Brain pericyte (primary cell): ENCODE results near the gene PPIP5K1.
"Not testable (repeated sequence)": the region's sequence is repeated elsewhere in the genome, so short reads cannot be mapped to it uniquely, and the experiment has no call there.

Source experiments
- DNase-seq: peaks from one replicate; pipeline ENCODE4 v3.0.0-alpha.2; 2012; ENCODE audit warnings: low read depth, low spot score

PPIP5K1 gene

GRCh38 chr15:43545426-43545825 lies 44.6 kb downstream of the PPIP5K1 start:
- no peak for DNase-seq

DNA sequence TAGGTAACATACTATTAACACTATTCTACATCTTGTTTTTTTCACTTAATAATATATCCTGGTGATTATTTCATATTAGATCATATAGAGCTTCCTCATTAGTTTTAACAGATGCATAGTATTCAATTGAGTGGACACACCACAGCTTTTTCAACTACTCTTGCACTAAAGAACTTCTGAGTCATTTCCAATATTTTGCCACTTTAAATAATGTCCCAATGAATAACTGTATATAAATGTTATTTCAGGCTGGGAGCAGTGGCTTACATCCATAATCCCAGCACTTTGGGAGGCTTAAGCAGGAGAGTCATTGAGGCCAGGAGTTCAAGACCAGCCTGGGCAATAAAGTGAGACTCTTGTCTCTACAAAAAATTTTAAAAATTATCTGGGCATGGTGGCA lies 45.7 kb downstream of the PPIP5K1 start:
- no peak for DNase-seq

GRCh38 chr15:43541785-43542184 lies 48.2 kb downstream of the PPIP5K1 start:
- no peak for DNase-seq

DNA sequence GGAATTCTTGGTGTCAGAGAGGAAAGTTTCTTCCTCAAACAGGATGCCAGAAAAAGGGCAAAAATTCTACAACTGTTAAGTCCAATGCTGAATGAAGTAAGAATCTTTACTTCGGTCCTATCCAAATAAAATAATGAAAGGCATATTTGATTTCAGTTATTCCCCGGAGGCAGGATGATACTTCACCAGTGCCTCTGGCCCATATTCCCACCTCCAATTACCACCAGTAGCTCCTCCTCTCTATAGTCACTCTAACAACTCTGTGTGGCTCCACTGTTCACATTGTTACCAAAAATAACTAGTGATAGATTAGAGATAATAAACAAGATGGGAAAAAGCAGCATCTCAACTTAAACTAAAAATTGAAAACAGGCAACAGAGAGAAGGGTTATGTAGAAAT lies 51.9 kb downstream of the PPIP5K1 start:
- DNase-seq = no peak

GRCh38 chr15:43534897-43535296 lies 55.1 kb downstream of the PPIP5K1 start:
- DNase-seq = no peak

DNA sequence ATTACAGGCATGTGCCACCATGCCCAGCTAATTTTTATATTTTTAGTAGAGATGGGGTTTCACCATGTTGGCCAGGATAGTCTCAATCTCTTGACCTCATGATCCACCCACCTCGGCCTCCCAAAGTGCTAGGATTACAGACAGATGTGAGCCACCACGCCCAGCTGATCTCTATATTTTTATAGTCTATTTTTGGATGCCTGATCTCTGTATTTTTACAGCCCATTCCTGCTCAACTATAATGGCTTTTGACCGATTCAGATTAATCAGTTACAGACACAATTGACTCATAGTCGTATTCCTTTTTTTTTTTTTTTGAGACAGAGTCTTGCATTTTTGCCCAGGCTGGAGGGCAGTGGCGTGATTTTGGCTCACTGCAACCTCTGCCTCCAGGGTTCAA lies 57.2 kb downstream of the PPIP5K1 start:
- DNase-seq = not testable (repeated sequence)

DNA sequence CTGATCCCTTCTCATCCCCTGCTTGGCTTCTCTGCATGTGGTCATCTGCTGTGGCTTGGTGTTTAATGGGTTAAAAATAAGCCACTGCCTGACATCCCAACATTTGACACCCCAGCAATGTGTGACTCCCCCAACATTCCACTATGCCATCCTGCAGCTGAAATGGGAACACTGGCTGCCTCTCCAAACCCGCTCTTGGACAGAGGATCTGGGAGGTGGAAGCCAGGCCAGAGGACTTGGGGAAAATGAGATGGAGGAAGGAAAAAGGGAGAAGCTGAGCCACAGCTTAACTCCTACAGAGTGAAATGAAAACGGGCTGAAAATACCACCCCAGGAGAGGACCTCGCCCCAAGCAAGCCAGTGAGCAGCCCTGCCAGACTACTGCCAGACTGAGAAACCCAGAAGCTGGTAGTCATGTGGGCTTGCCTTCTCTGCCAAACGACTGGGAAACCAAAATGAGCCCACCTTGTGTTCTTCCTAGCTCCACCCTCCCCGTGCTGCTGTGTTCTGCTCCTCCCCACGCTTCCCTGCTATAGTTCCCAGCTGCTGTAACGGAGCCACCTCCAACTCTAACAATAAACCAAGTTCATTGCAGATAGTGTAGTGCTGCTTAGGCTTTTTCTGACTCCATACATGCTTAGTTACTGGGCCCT lies 58.9 kb downstream of the PPIP5K1 start:
- no peak for DNase-seq

DNA sequence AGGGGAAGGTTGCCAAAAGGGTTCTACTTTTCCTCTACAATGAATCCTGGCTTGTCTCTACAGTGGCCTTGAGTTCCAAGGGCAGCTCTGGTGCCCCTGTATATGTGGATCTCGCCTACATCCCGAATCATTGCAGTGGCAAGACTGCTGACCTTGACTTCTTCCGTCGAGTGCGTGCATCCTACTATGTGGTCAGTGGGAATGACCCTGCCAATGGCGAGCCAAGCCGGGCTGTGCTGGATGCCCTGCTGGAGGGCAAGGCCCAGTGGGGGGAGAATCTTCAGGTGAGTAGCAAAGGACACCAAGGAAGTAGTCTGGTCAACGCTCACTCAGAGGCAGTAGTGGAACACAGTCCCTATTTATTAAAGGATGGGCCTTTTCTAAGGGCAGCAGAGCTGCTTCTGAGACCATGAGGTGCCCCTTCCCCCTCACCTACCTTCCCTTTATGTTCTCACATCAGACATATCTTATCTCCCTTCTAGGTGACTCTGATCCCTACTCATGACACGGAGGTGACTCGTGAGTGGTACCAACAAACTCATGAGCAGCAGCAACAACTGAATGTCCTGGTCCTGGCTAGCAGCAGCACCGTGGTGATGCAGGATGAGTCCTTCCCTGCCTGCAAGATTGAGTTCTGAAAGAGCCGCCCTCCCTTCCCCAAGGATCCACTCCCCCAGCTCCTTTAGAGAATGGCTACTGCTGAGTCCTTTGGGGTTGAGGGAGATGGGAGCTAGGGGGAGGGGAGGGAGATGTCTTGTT lies 60.2 kb downstream of the PPIP5K1 start:
- DNase-seq = no peak

GRCh38 chr15:43529141-43529540 lies 60.9 kb downstream of the PPIP5K1 start:
- no peak for DNase-seq

DNA sequence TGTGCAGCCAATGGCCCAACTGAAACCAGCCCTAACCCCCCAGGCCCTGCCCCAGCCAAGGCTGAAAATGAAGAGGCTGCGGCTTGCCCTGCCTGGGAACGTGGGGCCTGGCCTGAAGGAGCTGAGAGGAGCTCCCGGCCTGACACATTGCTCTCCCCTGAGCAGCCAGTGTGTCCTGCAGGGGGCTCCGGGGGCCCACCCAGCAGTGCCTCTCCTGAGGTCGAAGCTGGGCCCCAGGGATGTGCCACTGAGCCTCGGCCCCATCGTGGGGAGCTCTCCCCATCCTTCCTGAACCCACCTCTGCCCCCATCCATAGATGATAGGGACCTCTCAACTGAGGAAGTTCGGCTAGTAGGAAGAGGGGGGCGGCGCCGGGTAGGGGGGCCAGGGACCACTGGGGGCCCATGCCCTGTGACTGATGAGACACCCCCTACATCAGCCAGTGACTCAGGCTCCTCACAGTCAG lies 61.4 kb downstream of the PPIP5K1 start:
- DNase-seq = no peak

DNA sequence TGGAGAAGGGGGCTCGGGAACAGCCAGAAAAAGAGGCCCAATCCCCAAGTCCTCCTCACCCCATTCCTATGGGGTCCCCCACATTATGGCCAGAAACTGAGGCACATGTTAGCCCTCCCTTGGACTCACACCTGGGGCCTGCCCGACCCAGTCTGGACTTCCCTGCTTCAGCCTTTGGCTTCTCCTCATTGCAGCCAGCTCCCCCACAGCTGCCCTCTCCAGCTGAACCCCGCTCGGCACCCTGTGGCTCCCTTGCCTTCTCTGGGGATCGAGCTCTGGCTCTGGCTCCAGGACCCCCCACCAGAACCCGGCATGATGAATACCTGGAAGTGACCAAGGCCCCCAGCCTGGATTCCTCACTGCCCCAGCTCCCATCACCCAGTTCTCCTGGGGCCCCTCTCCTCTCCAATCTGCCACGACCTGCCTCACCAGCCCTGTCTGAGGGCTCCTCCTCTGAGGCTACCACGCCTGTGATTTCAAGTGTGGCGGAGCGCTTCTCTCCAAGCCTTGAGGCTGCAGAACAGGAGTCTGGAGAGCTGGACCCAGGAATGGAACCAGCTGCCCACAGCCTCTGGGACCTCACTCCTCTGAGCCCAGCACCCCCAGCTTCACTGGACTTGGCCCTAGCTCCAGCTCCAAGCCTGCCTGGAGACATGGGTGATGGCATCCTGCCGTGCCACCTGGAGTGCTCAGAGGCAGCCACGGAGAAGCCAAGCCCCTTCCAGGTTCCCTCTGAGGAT lies 62.0 kb downstream of the PPIP5K1 start:
- DNase-seq = no peak

GRCh38 chr15:43527016-43527801 lies 62.8 kb downstream of the PPIP5K1 start:
- no peak for DNase-seq

- no peak for DNase-seq
These were observed 63.6 kb downstream of the PPIP5K1 start for GRCh38 chr15:43526261-43526930.

- DNase-seq = no peak
These were observed 64.9 kb downstream of the PPIP5K1 start for GRCh38 chr15:43525131-43525530.

DNA sequence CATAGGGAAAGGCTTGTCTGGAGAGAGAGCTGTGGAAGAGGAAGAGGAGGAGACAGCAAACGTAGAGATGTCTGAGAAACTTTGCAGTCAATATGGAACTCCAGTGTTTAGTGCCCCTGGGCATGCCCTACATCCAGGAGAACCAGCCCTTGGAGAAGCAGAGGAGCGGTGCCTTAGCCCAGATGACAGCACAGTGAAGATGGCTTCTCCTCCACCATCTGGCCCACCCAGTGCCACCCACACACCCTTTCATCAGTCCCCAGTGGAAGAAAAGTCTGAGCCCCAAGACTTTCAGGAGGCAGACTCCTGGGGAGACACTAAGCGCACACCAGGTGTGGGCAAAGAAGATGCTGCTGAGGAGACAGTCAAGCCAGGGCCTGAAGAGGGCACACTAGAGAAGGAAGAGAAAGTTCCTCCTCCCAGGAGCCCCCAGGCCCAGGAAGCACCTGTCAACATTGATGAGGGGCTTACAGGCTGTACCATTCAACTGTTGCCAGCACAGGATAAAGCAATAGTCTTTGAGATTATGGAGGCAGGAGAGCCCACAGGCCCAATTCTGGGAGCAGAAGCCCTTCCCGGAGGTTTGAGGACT lies 65.7 kb downstream of the PPIP5K1 start:
- no peak for DNase-seq

DNA sequence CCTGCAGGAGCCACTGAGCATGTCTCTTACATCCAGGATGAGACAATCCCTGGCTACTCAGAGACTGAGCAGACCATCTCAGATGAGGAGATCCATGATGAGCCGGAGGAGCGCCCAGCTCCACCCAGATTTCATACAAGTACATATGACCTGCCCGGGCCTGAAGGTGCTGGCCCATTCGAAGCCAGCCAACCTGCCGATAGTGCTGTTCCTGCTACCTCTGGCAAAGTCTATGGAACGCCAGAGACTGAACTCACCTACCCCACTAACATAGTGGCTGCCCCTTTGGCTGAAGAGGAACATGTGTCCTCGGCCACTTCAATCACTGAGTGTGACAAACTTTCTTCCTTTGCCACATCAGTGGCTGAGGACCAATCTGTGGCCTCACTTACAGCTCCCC lies 66.4 kb downstream of the PPIP5K1 start:
- DNase-seq = no peak

DNA sequence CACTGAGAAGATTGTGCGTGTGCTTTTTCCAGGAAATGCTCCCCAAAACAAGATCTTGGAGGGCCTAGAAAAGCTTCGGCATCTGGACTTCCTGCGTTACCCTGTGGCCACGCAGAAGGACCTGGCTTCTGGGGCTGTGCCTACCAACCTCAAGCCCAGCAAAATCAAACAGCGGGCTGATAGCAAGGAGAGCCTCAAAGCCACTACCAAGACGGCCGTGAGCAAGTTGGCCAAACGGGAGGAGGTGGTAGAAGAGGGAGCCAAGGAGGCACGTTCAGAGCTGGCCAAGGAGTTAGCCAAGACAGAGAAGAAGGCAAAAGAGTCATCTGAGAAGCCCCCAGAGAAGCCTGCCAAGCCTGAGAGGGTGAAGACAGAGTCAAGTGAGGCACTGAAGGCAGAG lies 67.8 kb downstream of the PPIP5K1 start:
- DNase-seq = no peak

DNA sequence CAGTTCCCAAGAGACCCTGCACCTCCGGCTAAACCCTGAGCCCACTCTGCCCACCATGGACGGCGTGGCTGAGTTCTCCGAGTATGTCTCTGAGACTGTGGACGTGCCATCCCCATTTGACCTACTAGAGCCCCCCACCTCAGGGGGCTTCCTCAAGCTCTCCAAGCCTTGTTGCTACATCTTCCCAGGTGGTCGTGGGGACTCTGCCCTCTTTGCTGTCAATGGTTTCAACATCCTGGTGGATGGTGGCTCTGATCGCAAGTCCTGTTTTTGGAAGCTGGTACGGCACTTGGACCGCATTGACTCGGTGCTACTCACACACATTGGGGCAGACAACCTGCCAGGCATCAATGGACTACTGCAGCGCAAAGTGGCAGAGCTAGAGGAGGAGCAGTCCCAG lies 68.6 kb downstream of the PPIP5K1 start:
- DNase-seq = no peak

DNA sequence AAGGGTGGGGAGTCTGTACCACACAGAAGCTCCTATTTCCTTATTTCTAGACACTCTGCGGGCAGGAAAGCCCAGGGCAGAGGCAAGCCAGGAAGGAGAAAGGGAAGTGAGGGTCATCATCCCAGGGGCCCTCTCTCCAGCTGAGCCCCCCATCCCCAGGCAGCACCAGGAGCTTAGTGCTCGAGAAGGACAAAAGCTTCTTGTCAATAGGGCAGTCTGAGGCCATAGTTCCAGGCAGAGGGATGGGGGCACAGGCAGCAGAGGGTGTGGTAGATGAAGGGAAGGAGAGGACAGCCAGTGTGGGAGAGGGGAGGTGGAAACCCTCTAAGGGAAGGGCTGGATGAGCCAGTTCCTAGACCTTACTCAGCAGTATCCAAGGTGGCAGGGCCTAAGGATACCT lies 69.9 kb downstream of the PPIP5K1 start:
- DNase-seq = no peak

DNA sequence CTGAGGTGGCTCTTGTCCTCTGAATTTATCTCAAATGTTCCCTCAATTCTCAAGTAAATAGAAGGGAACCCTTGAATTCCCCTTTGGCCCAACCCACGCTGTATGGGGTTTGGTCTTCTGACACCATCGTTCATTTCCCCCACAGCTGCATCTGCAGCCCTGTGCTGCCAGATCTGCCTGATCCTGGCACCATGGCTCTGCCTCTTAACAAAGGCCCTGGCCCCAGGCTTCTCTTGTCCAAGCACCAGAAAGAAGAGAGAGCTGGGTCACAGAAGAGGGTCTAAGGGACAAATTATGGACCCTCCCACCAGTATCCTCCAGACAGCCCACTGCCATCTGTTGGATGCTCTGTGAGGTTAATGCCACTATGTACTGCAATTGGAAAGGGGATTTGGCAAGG lies 70.8 kb downstream of the PPIP5K1 start:
- no peak for DNase-seq

DNA sequence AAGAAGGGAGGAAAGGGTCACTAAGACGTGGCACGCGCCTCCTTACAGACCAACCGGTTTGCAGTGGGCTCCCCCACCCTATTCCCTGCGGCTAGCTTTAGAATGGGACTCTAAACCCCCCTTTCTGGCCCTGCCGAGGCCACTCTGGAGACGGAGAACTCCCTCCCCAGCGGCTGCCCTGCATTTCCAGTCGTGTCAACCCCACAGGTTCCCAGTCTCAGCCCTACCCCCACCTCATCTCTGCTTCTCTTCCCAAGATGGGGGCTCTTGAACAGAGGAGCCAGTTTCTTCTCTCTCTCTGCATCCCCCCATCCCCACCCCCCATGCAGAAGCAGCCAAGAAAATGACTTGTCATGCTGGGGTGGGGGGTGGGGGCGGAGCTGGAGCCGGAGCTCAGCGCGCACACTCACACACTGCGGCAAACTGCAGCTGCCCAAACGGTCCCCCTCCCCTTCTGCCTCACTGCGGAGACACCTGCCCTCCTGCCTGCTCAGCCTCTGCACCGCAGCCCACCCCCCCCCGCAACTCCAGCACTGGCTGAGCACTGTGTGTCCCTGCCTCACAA lies 71.7 kb downstream of the PPIP5K1 start:
- DNase-seq = no peak
